ENCODE measurements around the gene ZNF672. TPM values are rescaled to one million over a fixed set of nuclear protein-coding genes. Genes with fewer than 3 reads are reported as not detected.

ZNF672 gene
- polyA plus RNA-seq, 3 donors from 2014 or later, result 17.1 to 36.9 (median 29.3) TPM

Other genes starting within 250 kb of the ZNF672 start
- gene OR2T10, start 240.5 kb upstream of the ZNF672 start, polyA plus RNA-seq, result not detected
- gene OR2T11, start 203.1 kb upstream of the ZNF672 start, polyA plus RNA-seq, result not detected
- gene OR2T35, start 192.9 kb upstream of the ZNF672 start, polyA plus RNA-seq, result not detected
- not detected for gene OR2T27, start 182.7 kb upstream of the ZNF672 start, polyA plus RNA-seq
- not detected for gene OR14I1, start 135.5 kb upstream of the ZNF672 start, polyA plus RNA-seq
- gene LYPD8, start 82.5 kb upstream of the ZNF672 start, polyA plus RNA-seq, result not detected
- gene SH3BP5L, start 12.3 kb upstream of the ZNF672 start, polyA plus RNA-seq, result 1 to 10 TPM in 2 of 3 donors, under 1 TPM in 1; 0.46 to 5.9 (median 3.2) TPM
- gene ZNF692, start 20.9 kb downstream of the ZNF672 start, polyA plus RNA-seq, result 10 to 100 TPM in 1 of 3 donors, 1 to 10 TPM in 2; 5.5 to 11.0 (median 7.7) TPM
- 10 to 100 TPM in 1 of 3 donors, 1 to 10 TPM in 2; 6.7 to 12.4 (median 9.3) TPM for gene PGBD2, start 68.0 kb downstream of the ZNF672 start, polyA plus RNA-seq

Measured in immature natural killer cell (primary cell).